SK-N-SH (cell line): ENCODE results near the gene HSD17B12. TPM values are rescaled to one million over a fixed set of nuclear protein-coding genes. Genes with fewer than 3 reads are reported as not detected.

ENCODE experiments used
- CTCF ChIA-PET: fragments of 300-600, 350-600 bp; formaldehyde crosslinking; extraction: SDS; loops from one replicate; lab custom pipeline; 2021; lab: Yijun Ruan, JAX
- POLR2A ChIA-PET: fragments of 350-600 bp; sonication (Branson Sonifier 250); formaldehyde crosslinking; extraction: SDS; loops from one replicate; lab custom pipeline; 2020; ENCODE audit warnings: antibody characterized with exemption, inconsistent platforms; lab: Yijun Ruan, JAX
- DNase-seq: peaks from one replicate; pipeline ENCODE4 v3.0.0; 2012
- H2AFZ ChIP-seq: fragments of 200-600 bp; sonication (generic); 2 replicates; pipeline ENCODE4 v1.8.1; 2016; ENCODE audit warnings: antibody characterized with exemption, mild to moderate bottlenecking, low read depth
- H3F3A ChIP-seq: fragments of 200-600 bp; sonication (generic); replicated peaks from 2 replicates; pipeline ENCODE3; 2016; ENCODE audit warnings: antibody characterized with exemption, mild to moderate bottlenecking; ENCODE audit not compliant: insufficient read depth
- H3K27ac ChIP-seq, 2 experiments: fragments of 200-500 bp in 1 of 2; fragments of 200-600 bp in 1 of 2; sonication (Bioruptor generic) in 1 of 2; sonication (generic), shearing (Covaris generic) in 1 of 2; 2 replicates each; pipeline versions ENCODE4 v1.5.1 to v1.6.1; 2014 to 2016; ENCODE audit warnings: low read depth in 2 of 2, inconsistent platforms in 1 of 2, low read length in 1 of 2, mild to moderate bottlenecking in 1 of 2, mixed read lengths in 1 of 2
- H3K27me3 ChIP-seq: fragments of 200-600 bp; sonication (generic), shearing (Covaris generic); 2 replicates; pipeline ENCODE4 v1.6.1; 2016; ENCODE audit warnings: mixed run types; ENCODE audit not compliant: insufficient read depth
- H3K36me3 ChIP-seq, 2 experiments: fragments of 200-500 bp in 1 of 2; fragments of 200-600 bp in 1 of 2; sonication (Bioruptor generic) in 1 of 2; sonication (generic) in 1 of 2; replicated peaks in 1 of 2; 2 replicates each; pipeline versions ENCODE3 to v1.5.1; 2014 to 2016; ENCODE audit warnings: low read length in 1 of 2, mild to moderate bottlenecking in 1 of 2; ENCODE audit not compliant: insufficient read depth in 2 of 2, control insufficient read depth in 1 of 2
- H3K4me1 ChIP-seq, 2 experiments: fragments of 200-500 bp in 1 of 2; fragments of 200-600 bp in 1 of 2; sonication (Bioruptor generic) in 1 of 2; sonication (generic), shearing (Covaris generic) in 1 of 2; 2 replicates each; pipeline versions ENCODE4 v1.5.1 to v1.6.1; 2014 to 2016; ENCODE audit warnings: low read depth in 1 of 2, low read length in 1 of 2, mixed run types in 1 of 2; ENCODE audit not compliant: insufficient read depth in 2 of 2, control insufficient read depth in 1 of 2
- H3K4me2 ChIP-seq: fragments of 200-600 bp; sonication (generic), shearing (Covaris generic); 2 replicates; pipeline ENCODE4 v1.6.1; 2017; ENCODE audit warnings: mixed run types
- H3K4me3 ChIP-seq, 2 experiments: fragments of 200-500 bp in 1 of 2; fragments of 200-600 bp in 1 of 2; sonication (Bioruptor generic) in 1 of 2; sonication (generic), shearing (Covaris generic) in 1 of 2; 2 replicates each; pipeline versions ENCODE4 v1.5.1 to v1.8.1; 2014 to 2016; ENCODE audit warnings: low read depth in 2 of 2, inconsistent platforms in 1 of 2, low read length in 1 of 2, mild to moderate bottlenecking in 1 of 2, mixed read lengths in 1 of 2, moderate library complexity in 1 of 2
- H3K79me2 ChIP-seq: fragments of 200-600 bp; sonication (generic); 2 replicates; pipeline ENCODE4 v1.8.1; 2017; ENCODE audit warnings: mild to moderate bottlenecking; ENCODE audit not compliant: insufficient read depth
- H3K9ac ChIP-seq: fragments of 200-600 bp; sonication (generic); 2 replicates; pipeline ENCODE4 v1.6.1; 2017; ENCODE audit warnings: mixed run types
- H3K9me2 ChIP-seq: fragments of 200-600 bp; sonication (generic); 2 replicates; pipeline ENCODE4 v1.6.1; 2017; ENCODE audit warnings: mixed run types
- H3K9me3 ChIP-seq: fragments of 200-600 bp; sonication (generic); 2 replicates; pipeline ENCODE4 v1.6.1; 2017; ENCODE audit warnings: mixed run types, mild to moderate bottlenecking, moderate library complexity
- H4K20me1 ChIP-seq: fragments of 200-600 bp; sonication (generic); 2 replicates; pipeline ENCODE4 v1.6.1; 2017; ENCODE audit warnings: mild to moderate bottlenecking, mixed run types; ENCODE audit not compliant: insufficient read depth
- ELF1 ChIP-seq: IDR thresholded peaks from 2 replicates; pipeline ENCODE4 v1.4.0; 2012
- EZH2phosphoT487 ChIP-seq: fragments of 200-600 bp; sonication (generic); IDR thresholded peaks from 2 replicates; pipeline ENCODE4 v1.6.1; 2017; ENCODE audit warnings: low read depth, mixed run types, mild to moderate bottlenecking, antibody characterized with exemption, moderate library complexity, borderline replicate concordance
- FOXJ3 ChIP-seq: sonication (generic); formaldehyde crosslinking; IDR thresholded peaks from 2 replicates; pipeline ENCODE4 v1.5.1; 2020; ENCODE audit warnings: mild to moderate bottlenecking, missing genetic modification reagents
- IRF3 ChIP-seq: fragments of 150-350 bp; IDR thresholded peaks from 2 replicates; pipeline ENCODE4 v1.6.1; 2016; ENCODE audit warnings: mild to moderate bottlenecking, low read depth, low read length
- MXI1 ChIP-seq: IDR thresholded peaks from 2 replicates; pipeline ENCODE4 v1.6.1; 2012; ENCODE audit warnings: mild to moderate bottlenecking, low read depth, low read length, improper control_type of control experiment
- NFIC ChIP-seq: IDR thresholded peaks from 2 replicates; pipeline ENCODE4 v1.4.0; 2012; ENCODE audit warnings: borderline replicate concordance
- PBX3 ChIP-seq: IDR thresholded peaks from 2 replicates; pipeline ENCODE4; 2012
- TEAD4 ChIP-seq: IDR thresholded peaks from 2 replicates; pipeline ENCODE4 v1.4.0; 2012; ENCODE audit warnings: mild to moderate bottlenecking, borderline replicate concordance; ENCODE audit not compliant: insufficient read depth
- WGBS: methylation state at CpG from one replicate; pipeline ENCODE4 v1.1.6; 2017; ENCODE audit warnings: low lambda C conversion rate; 5-methylcytosine and 5-hydroxymethylcytosine counted together
- polyA plus RNA-seq, 3 experiments: library from polyadenylated mRNA; depleted of rRNA; stranded (reverse); fragments of >200 nt; gene quantifications; 2 replicates each; pipeline ENCODE4 v1.2.3, GENCODE V29; 2012
- TF ChIP-seq, protein P1 (sequence below): fragments of 150-350 bp; IDR thresholded peaks from 2 replicates; pipeline ENCODE4 v1.6.1; 2017; ENCODE audit warnings: antibody characterized with exemption, low read length, low read depth, borderline replicate concordance

HSD17B12 gene
- polyA plus RNA-seq, 1 of the 3 experiments (the other 2 are of a cell fraction): 19.7 TPM

DNA sequence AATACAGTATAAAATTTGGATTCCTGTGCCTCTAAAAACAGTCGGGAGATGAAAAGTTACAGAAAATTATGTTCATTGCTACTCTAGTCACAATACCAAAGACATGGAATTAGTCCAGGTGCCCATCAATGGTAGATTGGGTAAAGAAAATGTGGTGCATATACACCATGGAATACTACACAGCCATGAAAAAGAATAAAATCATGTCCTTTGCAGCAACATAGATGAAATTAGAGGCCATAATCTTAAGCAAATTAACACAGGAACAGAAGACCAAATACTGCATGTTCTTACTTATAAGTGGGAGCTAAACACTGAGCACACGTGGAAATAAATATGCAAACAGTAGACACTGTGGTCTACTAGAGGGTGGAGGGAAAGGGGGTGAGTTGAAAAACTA lies 67.6 kb downstream of the HSD17B12 start:
- CTCF ChIA-PET: no interaction called here
- no peak overlapping the region for H3K4me3 ChIP-seq
- no peaks in the 10 kb centered on the region for H3K9me2 ChIP-seq
- peaks cover 0 to 6% of the 10 kb centered on the region in 2 experiments; a peak in 1 of 4 replicates for H3K4me1 ChIP-seq
- H3K9ac ChIP-seq: no peak overlapping the region
- H3K79me2 ChIP-seq: no peaks in the 10 kb centered on the region
- H3K27me3 ChIP-seq: no peaks in the 10 kb centered on the region
- H4K20me1 ChIP-seq: no peaks in the 10 kb centered on the region
- no peak overlapping the region for H2AFZ ChIP-seq
- H3K4me2 ChIP-seq: no peak overlapping the region
- TF ChIP-seq NFIC: no peak
- TF ChIP-seq TEAD4: no peak
- no peak for TF ChIP-seq FOXJ3 (CRISPR knock-in tag)
- TF ChIP-seq, protein P1, sequence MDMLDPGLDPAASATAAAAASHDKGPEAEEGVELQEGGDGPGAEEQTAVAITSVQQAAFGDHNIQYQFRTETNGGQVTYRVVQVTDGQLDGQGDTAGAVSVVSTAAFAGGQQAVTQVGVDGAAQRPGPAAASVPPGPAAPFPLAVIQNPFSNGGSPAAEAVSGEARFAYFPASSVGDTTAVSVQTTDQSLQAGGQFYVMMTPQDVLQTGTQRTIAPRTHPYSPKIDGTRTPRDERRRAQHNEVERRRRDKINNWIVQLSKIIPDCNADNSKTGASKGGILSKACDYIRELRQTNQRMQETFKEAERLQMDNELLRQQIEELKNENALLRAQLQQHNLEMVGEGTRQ: no peak
- TF ChIP-seq PBX3: no peak
- TF ChIP-seq ELF1: no peak
- TF ChIP-seq MXI1: no peak
- TF ChIP-seq IRF3: no peak
- H3K27ac ChIP-seq: no peak overlapping the region
- H3K36me3 ChIP-seq: no peaks in the 10 kb centered on the region
- 67% methylated on average over 2 of the region's 2 CpGs for WGBS
- no peaks in the 10 kb centered on the region for H3F3A ChIP-seq
- DNase-seq: no peak
- H3K9me3 ChIP-seq: no peaks in the 10 kb centered on the region
- POLR2A ChIA-PET: no interaction called here

DNA sequence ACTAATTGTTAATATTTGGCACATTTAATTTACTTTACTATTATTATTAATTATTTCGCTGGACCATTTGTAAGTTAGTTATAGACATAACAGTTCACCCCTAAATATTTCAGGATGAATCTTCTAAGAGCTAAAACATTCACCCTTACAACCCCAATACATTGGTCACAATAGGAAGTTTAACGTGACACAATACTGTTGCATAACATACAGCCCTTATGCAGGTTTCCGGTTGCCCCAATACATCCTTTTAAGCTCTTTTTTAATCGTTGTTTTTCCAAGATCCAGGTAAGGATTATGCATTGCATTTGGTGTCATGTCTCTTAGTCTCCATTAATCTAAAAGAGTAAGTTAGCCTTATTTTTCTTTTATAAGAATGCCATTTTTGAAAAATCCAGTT lies 71.2 kb downstream of the HSD17B12 start:
- H3K79me2 ChIP-seq: no peaks in the 10 kb centered on the region
- no peaks in the 10 kb centered on the region for H3K9me3 ChIP-seq
- H3K27ac ChIP-seq: no peak overlapping the region
- WGBS: 70% methylated on average over 4 of the region's 4 CpGs
- no peaks in the 10 kb centered on the region for H3K9me2 ChIP-seq
- no peak overlapping the region for H3K4me2 ChIP-seq
- H3K36me3 ChIP-seq: no peaks in the 10 kb centered on the region
- no peak overlapping the region for H3K9ac ChIP-seq
- no peak for TF ChIP-seq EZH2phosphoT487
- CTCF ChIA-PET: interaction anchor here (0.6 to 1.4 kb wide), 2 partner anchors 12 to 286 kb away, joined by 3 read pairs; no protein-coding TSS in a partner anchor
- H3K27me3 ChIP-seq: no peaks in the 10 kb centered on the region
- POLR2A ChIA-PET: no interaction called here
- H3K4me3 ChIP-seq: no peak overlapping the region
- peaks cover 0 to 6% of the 10 kb centered on the region in 2 experiments; a peak in 1 of 4 replicates for H3K4me1 ChIP-seq
- H3F3A ChIP-seq: no peaks in the 10 kb centered on the region
- H4K20me1 ChIP-seq: no peaks in the 10 kb centered on the region
- DNase-seq: no peak
- H2AFZ ChIP-seq: no peak overlapping the region
